ENCODE results near the gene KIAA1614.
A peak's percentile ranks its signal among the peaks of the same experiment; 100 is the strongest.
"Not testable (repeated sequence)": the region's sequence is repeated elsewhere in the genome, so short reads cannot be mapped to it uniquely, and the experiment has no call there.

Gene KIAA1614

DNA sequence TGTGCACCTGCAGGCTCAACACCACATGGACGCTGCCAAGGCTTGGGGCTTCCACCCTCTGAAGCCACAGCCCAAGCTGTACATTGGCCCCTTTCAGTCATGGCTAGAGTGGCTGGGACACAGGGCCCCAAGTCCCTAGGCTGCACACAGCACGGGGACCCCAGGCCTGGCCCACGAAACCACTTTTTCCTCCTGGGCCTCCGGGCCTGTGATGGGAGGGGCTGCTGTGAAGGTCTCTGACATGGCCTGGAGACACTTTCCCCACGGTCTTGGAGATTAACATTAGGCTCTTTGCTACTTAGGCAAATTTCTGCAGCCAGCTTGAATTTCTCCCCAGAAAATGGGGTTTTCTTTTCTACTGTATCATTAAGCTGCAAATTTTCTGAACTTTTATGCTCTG lies 46.9 kb downstream of the KIAA1614 start:
- DNase-seq (ENCODE audit: low read depth in 2 of 3, low spot score in 2 of 3): not testable (repeated sequence)

GRCh38 chr1:180961622-180962021 lies 48.9 kb downstream of the KIAA1614 start:
- no peak for DNase-seq (ENCODE audit: low read depth in 2 of 3, low spot score in 2 of 3)

GRCh38 chr1:180962178-180962577 lies 49.5 kb downstream of the KIAA1614 start:
- no peak for DNase-seq (ENCODE audit: low read depth in 2 of 3, low spot score in 2 of 3)

DNA sequence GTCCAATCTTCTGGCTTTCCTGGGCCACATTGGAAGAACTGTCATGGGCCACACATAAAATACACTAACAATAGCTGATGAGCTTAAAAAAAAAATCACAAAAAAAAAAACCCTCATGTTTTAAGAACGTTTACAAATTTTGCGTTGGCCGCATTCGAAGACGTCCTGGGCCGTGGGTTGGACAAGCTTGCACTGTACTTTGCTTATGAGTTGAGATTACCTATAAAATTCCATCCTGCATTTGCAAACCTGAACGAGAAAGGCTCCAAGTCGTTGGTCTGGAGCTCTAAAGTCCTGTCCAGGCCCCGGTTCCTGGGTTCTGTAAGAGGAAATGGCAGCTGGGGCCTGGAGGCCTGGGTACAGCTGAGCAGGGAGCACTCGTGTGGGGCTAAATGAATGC lies 51.4 kb downstream of the KIAA1614 start:
- no peak for DNase-seq (ENCODE audit: low read depth in 2 of 3, low spot score in 2 of 3)

- DNase-seq (ENCODE audit: low read depth in 2 of 3, low spot score in 2 of 3): no peak
These were observed 51.9 kb downstream of the KIAA1614 start for GRCh38 chr1:180964595-180964994.

DNA sequence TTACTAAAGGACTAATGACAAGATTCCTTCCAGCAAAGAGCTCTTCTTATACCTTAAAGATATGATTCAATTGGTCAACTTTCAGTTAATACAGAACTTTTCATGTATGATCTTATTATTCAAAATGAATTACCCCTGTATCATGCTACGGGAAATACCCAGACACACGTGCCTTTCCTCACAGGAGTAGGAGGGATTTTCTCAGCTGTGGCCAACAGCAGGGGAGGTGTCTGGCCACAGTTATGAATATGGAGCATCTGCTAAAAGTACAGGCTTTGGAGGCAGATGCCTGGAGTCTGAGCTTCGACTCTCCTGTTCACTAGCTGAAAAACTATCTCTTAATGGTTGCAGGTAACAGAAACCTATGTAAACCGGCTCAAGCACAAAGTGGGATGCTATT lies 53.6 kb downstream of the KIAA1614 start:
- no peak for DNase-seq (ENCODE audit: low read depth in 2 of 3, low spot score in 2 of 3)

DNA sequence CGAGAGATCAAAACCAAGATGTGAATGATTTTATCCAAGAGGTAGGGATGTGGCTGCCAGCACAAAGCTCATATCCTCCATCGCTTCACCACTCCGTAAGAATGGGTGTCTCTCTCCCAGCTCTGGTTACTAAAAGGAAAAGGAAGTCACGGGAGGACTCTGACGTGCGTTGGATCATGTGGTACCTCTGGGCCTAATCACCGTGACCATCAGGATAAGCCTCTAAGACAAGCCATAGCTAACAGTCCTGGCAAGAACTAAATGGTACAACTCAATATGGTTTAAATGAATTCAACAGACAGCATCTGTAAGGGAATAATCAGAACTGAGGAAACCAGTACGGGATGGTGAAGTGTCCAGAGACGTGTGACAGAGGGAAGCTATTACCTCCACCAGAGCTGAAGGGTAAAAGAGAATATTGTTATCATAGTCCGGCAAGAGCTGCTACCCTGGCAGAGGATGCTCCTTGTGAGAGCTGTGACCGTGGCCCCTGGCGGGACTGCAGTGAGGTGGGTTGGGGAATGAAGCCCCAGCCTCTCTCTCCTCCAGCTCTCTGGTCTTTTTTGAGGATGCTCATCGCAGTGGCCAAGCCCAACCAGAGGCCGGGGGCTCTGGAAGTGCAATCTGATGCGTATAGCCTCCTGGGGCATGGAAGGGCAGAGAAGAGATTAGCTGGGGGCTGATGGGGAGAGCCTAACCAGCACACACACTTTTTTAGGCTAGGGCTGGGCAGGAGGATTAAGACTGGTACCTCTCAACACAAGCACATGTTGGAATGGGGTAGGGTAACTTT lies 54.2 kb downstream of the KIAA1614 start:
- DNase-seq (ENCODE audit: low read depth in 2 of 3, low spot score in 2 of 3): no peak

GRCh38 chr1:180967558-180967957 lies 54.9 kb downstream of the KIAA1614 start:
- DNase-seq (ENCODE audit: low read depth in 2 of 3, low spot score in 2 of 3): no peak

GRCh38 chr1:180968834-180969233 lies 56.1 kb downstream of the KIAA1614 start:
- not testable (repeated sequence) for DNase-seq (ENCODE audit: low read depth in 2 of 3, low spot score in 2 of 3)

DNA sequence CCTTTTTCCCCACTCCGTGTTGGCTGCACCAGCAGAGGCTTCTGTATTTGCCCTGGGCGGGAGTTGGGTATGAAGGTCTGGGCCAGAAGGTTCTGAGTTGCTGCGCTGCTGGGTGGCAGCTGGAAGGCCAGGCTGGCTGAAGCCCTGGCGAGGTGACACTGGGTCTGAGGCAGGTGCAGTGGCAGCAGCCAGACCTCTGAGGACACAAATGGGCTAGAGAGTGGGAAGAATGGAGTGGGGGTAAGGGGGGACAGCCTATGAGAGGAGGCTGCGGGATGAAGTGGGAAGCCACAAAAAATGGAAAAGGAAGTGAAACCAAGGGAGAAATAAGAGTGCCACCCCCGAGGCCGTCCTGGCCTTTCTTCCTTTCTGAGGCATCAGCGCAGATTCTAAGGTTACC lies 56.7 kb downstream of the KIAA1614 start:
- DNase-seq (ENCODE audit: low read depth in 2 of 3, low spot score in 2 of 3): no peak

- DNase-seq (ENCODE audit: low read depth in 2 of 3, low spot score in 2 of 3): no peak
These were observed 57.8 kb downstream of the KIAA1614 start for GRCh38 chr1:180970333-180971079.

- DNase-seq (ENCODE audit: low read depth in 2 of 3, low spot score in 2 of 3): no peak
These were observed 58.7 kb downstream of the KIAA1614 start for GRCh38 chr1:180971273-180971997.

DNA sequence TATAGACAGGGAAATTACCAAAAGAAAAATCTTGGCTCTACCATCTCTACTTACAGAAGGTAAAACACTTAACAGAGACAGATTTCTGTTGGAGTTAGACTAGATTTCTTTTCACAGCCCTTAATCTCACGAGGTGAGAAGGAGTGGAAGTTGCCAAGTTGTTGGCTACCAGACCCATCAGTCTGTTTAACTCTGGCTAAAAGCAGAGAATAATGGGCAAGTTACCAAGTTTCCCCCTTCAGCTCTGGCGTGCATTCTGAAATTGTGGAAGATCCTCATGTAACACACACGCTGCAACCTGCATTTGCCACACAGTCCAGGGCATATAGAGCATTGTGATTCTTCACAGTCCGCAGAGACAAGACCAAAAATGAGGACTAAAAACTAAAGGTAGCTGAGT lies 60.7 kb downstream of the KIAA1614 start:
- no peak for DNase-seq (ENCODE audit: low read depth in 2 of 3, low spot score in 2 of 3)

- DNase-seq (ENCODE audit: low read depth in 2 of 3, low spot score in 2 of 3): no peak
These were observed 61.5 kb downstream of the KIAA1614 start for GRCh38 chr1:180974236-180974635.

- no peak for DNase-seq (ENCODE audit: low read depth in 2 of 3, low spot score in 2 of 3)
These were observed 62.9 kb downstream of the KIAA1614 start for GRCh38 chr1:180975551-180975950.

DNA sequence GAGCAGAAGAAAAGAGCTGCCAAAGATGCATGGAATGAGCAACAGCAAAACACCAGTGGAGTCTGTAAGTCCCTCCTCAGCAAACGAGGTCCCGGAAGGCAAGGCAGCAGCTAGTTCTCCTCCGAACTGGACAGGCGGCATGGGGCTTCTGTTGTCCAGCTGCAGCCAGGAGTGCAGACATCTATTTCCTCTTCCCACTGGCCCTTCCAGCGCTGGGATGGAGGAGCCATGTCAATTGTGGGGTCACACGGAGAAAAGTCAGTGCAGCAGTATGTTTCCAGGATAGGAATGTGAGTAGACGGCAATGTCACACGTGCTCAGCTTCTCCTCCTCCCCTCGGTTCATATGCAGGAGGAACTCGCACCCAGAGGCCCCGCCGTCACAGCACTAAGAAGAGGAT lies 63.5 kb downstream of the KIAA1614 start:
- DNase-seq (ENCODE audit: low read depth in 2 of 3, low spot score in 2 of 3): no peak

DNA sequence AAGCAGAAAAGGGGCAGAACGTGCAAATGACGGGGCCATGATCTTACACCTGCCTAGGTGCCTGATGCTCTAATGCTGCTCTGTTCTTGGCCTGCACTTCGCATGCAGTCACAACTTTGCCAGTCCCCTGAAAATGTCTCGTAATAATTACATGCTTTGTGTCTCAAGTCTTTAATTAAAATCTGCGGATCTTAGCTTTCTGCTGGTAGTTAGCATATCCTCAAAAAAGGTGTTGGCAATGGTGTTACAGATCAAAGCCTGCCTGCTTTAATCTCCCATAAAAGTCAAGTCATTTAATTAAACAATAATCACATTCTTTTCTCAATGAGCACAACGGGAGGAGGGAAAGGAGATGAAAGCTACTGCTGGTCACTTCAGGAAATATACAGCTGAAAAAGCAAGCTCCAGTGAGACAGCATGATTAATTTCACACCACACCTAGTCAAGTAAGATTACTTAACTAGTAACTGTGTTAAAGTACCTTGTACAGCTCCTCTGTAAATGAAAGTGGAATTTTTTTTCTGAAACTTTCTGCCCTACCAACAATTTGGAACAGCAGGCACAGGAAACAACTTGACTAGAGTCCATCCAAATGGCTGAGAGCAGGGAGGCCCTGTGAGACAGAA lies 64.1 kb downstream of the KIAA1614 start:
- DNase-seq (ENCODE audit: low read depth in 2 of 3, low spot score in 2 of 3): no peak

DNA sequence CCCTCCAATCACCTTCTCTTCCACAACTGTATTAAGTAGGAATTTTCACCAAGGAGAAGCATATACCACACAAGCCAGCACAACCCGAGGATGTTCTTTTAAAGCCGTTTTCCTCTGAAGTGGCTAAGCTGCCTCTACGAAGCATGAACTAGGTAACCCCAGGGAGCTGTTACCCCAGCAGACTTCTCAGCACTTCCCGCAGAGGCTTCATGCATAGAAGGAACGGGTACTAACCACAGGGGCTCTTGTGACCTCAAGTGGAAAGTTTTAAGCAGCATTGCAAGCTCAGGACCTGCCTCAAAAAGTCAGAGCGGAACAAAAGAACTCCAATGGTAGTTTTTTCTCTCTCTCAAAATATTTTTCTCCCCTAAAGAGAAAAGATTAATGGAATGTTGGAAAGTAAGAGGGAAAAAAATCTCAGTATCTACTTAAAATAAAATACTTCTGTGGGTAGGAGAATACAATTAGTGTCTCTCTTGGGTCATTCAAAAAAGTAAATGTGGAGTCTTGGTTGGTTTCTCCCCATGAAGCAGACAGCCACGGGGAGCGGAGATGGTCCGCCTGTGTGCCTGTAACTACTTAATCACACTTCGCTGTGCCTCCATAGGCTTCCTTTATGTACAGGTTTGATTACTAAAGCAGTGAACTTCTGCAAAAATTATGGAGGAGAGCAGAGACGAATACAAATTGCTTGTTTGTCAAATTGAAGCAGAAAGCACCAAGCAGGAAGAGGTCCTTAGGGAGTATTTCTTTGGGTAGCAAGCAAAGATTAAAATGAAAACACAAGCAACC lies 69.1 kb downstream of the KIAA1614 start:
- peak in 2 of 3 experiments; percentile 9 to 11 for DNase-seq (ENCODE audit: low read depth in 2 of 3, low spot score in 2 of 3)

- DNase-seq (ENCODE audit: low read depth in 2 of 3, low spot score in 2 of 3): no peak
These were observed 69.7 kb downstream of the KIAA1614 start for GRCh38 chr1:180982422-180982821.

DNA sequence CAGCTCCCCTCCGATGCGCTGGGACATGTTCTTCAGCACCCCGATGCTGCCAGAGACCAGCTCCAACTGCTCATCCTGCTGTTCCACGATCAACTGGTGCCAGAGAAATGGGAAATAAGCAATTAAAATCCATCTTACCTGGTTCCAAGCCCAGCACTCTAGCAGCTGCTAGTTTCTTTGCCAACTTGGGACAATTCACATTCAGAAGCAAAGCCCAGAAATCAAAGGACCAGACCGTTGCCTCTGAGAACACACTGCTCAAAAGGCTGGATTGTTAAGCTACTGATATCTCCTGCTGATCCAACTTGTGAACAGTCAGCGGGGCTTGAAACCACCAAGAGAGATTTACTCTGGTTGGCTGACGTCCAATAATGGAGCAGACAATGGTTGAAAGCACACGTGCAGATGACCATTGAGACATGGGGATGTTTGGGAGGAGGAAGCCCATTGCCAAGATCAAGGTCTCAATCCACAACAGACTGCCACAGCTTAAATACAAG lies 75.6 kb downstream of the KIAA1614 start:
- no peak for DNase-seq (ENCODE audit: low read depth in 2 of 3, low spot score in 2 of 3)

All from activated CD8-positive, alpha-beta memory T cell treated with anti-CD3 and anti-CD28 coated beads for 48 hours (primary cell).